Vagina (tissue), 2 donors: ENCODE data around the gene MAST4. TPM values are rescaled to one million over a fixed set of nuclear protein-coding genes. Genes with fewer than 3 reads are reported as not detected.

Experiments
- DNase-seq, 2 donors: peaks; one replicate each; pipeline ENCODE4 v3.0.0-alpha.2; 2017; ENCODE audit errors: extremely low spot score in 2 of 2
- H3K27ac ChIP-seq: fragments of 200-600 bp; sonication (generic); one replicate; pipeline ENCODE4 v1.5.1; 2019
- H3K27me3 ChIP-seq: fragments of 200-600 bp; sonication (generic); one replicate; pipeline ENCODE4 v1.5.1; 2019
- H3K36me3 ChIP-seq, 2 donors: fragments of 200-600 bp; sonication (generic); one replicate each; pipeline ENCODE4 v1.5.1; 2017 to 2019
- H3K4me1 ChIP-seq: fragments of 200-600 bp; sonication (generic); one replicate; pipeline ENCODE4 v1.5.1; 2019
- H3K4me3 ChIP-seq, 2 donors: fragments of 200-600 bp; sonication (generic); 1 replicate in 1 of 2; 2 replicates in 1 of 2; pipeline ENCODE4 v1.5.1; 2016 to 2019
- H3K9me3 ChIP-seq: fragments of 200-600 bp; sonication (generic); one replicate; pipeline ENCODE4 v1.5.1; 2019
- POLR2A ChIP-seq, 2 donors: fragments of 450-650 bp; IDR thresholded peaks; one replicate each; pipeline ENCODE4 v1.6.1; 2017; ENCODE audit warnings: antibody characterized with exemption in 2 of 2, mild to moderate bottlenecking in 2 of 2, moderate library complexity in 2 of 2
- POLR2AphosphoS5 ChIP-seq, 2 donors: sonication (generic); formaldehyde crosslinking; IDR thresholded peaks; one replicate each; pipeline ENCODE4 v1.9.0; 2017; ENCODE audit warnings: antibody characterized with exemption in 2 of 2, mild to moderate bottlenecking in 2 of 2, low read depth in 1 of 2; ENCODE audit not compliant: insufficient read depth in 1 of 2
- intact Hi-C: fragments of 100-400 bp; cut with DNase I; formaldehyde crosslinking; loops from one replicate; pipeline ENCODE4 v1.15.1; 2023
- total RNA-seq: library from RNA; depleted of rRNA; stranded (reverse); fragments of >200 nt; gene quantifications from one replicate; pipeline ENCODE4 v1.2.3, GENCODE V29; 2016
- TF ChIP-seq, protein P1 (sequence below), 3 experiments: fragments of 450-650 bp in 2 of 3; fragments of 200-600 bp in 1 of 3; sonication (generic) in 1 of 3; IDR thresholded peaks; one replicate each; pipeline ENCODE4 v1.5.1; 2017 to 2019; ENCODE audit warnings: antibody characterized with exemption in 3 of 3, mild to moderate bottlenecking in 2 of 3, moderate library complexity in 2 of 3

MAST4 gene
- total RNA-seq, 1 donor from 2014 or later, result 85.9 TPM

DNA sequence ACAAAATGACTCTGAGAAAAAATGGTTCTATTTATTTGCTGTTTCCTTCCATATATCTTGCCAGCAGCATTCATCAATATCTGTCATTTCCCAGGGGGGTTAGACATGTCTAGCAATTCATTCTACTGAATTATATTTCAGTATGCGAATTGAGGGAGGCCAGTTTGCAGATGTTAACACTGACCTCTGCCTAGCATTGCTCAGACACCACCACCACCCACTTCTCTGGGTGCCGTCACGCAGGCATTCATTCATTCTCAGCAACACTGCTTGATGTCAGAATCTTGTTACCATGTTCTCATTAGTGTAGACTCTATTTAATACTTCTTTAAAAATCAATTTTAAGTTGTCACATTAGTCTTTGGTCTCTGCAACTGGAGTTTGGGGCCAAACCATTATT lies 181.7 kb downstream of the MAST4 start:
- Histone ChIP-seq H3K27ac (no peak overlapping the region), H3K4me1 (no peaks in the 10 kb centered on the region), H3K4me3 (no peak overlapping the region), H3K36me3 (no peaks in the 10 kb centered on the region), H3K27me3 (no peaks in the 10 kb centered on the region), H3K9me3 (no peaks in the 10 kb centered on the region)
- DNase-seq, result no peak
- TF ChIP-seq POLR2AphosphoS5 (IDR thresholded peaks at IDR 0.05; ENCODE audit: insufficient read depth in 1 of 2, low read depth in 1 of 2) (no peak), POLR2A (IDR thresholded peaks at IDR 0.05) (no peak)
- TF ChIP-seq, protein P1, sequence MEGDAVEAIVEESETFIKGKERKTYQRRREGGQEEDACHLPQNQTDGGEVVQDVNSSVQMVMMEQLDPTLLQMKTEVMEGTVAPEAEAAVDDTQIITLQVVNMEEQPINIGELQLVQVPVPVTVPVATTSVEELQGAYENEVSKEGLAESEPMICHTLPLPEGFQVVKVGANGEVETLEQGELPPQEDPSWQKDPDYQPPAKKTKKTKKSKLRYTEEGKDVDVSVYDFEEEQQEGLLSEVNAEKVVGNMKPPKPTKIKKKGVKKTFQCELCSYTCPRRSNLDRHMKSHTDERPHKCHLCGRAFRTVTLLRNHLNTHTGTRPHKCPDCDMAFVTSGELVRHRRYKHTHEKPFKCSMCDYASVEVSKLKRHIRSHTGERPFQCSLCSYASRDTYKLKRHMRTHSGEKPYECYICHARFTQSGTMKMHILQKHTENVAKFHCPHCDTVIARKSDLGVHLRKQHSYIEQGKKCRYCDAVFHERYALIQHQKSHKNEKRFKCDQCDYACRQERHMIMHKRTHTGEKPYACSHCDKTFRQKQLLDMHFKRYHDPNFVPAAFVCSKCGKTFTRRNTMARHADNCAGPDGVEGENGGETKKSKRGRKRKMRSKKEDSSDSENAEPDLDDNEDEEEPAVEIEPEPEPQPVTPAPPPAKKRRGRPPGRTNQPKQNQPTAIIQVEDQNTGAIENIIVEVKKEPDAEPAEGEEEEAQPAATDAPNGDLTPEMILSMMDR (IDR thresholded peaks at IDR 0.05), result no peak
- intact Hi-C loops, result no loop called here

DNA sequence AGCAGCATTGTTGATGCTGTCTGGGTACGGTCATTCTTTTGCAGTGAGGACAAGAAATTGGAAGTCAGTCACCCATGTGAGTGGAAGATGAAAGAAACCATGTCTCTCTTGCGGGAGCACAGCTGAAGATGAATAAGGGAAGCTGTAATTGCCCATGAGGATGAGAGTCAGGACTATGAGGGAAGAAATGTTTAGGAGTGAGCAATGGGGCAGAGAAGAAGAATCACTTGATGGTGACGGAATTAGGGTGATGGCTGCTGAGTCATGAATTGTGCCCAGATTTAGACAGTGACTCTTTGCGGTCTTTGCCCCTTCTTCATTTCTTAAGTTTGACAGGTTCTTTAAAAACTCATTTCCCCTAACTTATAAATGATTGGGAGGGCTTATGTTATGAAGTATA lies 183.3 kb downstream of the MAST4 start:
- no peaks in the 10 kb centered on the region for H3K36me3 ChIP-seq
- no peak for DNase-seq
- no peaks in the 10 kb centered on the region for H3K27me3 ChIP-seq
- H3K4me3 ChIP-seq, result no peak overlapping the region
- H3K27ac ChIP-seq, result no peak overlapping the region
- intact Hi-C loops, result no loop called here
- no peaks in the 10 kb centered on the region for H3K4me1 ChIP-seq
- no peaks in the 10 kb centered on the region for H3K9me3 ChIP-seq
- TF ChIP-seq POLR2A (IDR thresholded peaks at IDR 0.05), result no peak
- TF ChIP-seq, protein P1 (IDR thresholded peaks at IDR 0.05), result no peak
- no peak for TF ChIP-seq POLR2AphosphoS5 (IDR thresholded peaks at IDR 0.05; ENCODE audit: insufficient read depth in 1 of 2, low read depth in 1 of 2)

DNA sequence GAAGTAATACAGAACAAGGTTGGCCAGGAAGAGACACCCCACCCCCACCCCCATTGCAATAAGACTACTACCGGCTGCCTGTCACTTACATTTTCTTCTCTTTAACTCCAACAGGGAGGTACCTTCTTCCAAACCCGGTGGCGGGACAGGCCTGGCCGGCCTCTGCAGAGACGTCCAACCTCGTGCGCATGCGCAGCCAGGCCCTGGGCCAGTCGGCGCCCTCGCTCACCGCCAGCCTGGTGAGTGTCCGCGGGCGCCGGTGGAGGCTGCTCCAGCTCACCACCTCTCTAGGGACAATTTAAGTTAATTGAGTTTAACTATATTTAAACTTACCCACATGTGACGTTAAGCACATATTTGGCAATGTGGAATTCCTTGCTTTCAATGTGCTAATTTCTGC lies 192.4 kb downstream of the MAST4 start:
- H3K4me1 ChIP-seq, result no peaks in the 10 kb centered on the region
- intact Hi-C loops, result no loop called here
- TF ChIP-seq, protein P1 (IDR thresholded peaks at IDR 0.05), result no peak
- TF ChIP-seq POLR2AphosphoS5 (IDR thresholded peaks at IDR 0.05; ENCODE audit: insufficient read depth in 1 of 2, low read depth in 1 of 2) (no peak), POLR2A (IDR thresholded peaks at IDR 0.05) (no peak)
- H3K4me3 ChIP-seq, result no peak overlapping the region
- no peaks in the 10 kb centered on the region for H3K27me3 ChIP-seq
- H3K27ac ChIP-seq, result no peak overlapping the region
- H3K9me3 ChIP-seq, result no peaks in the 10 kb centered on the region
- DNase-seq, result no peak
- H3K36me3 ChIP-seq, result no peaks in the 10 kb centered on the region

DNA sequence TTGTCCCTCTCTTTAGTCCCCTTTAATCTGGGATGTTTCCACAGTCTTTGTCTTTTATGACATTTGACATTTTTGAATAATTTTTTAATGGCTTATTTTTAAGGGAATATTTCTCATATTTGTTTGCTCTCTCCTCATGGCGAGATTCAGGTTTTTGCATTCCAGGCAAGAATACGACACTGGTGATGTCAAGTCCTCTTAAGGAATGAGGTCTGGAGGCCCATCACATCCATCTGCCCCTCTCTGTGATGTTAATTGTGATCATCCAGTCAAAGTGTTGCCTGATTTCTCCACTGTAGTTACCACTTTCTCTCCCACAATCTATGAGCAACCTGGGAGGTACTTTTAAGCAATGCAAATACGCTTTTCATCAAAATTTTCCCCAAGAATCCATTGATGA lies 193.2 kb downstream of the MAST4 start:
- no peak overlapping the region for H3K27ac ChIP-seq
- intact Hi-C loops, result no loop called here
- H3K36me3 ChIP-seq, result no peaks in the 10 kb centered on the region

DNA sequence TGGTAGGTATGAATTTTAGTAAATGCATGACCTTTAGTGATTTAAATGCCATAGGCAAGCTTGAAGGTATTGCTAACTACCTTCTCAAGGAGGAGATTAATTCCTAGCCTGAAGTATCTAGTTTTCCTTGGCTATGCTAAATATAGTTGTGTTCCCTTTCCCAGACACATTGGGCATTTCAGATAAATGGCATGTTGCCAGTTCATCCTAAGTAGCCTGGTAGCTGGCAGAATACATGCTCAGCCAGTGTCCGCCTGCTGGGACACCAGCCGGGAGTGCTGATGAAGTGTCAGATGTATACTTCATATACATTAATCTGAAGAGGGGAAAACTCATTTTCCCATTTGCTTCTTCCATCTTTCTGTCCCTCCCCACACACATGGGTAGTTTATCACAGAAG lies 196.9 kb downstream of the MAST4 start:
- intact Hi-C loops, result no loop called here
- Histone ChIP-seq H3K27ac (no peak overlapping the region), H3K9me3 (no peaks in the 10 kb centered on the region), H3K27me3 (no peaks in the 10 kb centered on the region), H3K4me3 (no peak overlapping the region), H3K36me3 (no peaks in the 10 kb centered on the region), H3K4me1 (no peaks in the 10 kb centered on the region)
- TF ChIP-seq POLR2A (IDR thresholded peaks at IDR 0.05), result no peak
- TF ChIP-seq, protein P1 (IDR thresholded peaks at IDR 0.05), result no peak
- TF ChIP-seq POLR2AphosphoS5 (IDR thresholded peaks at IDR 0.05; ENCODE audit: insufficient read depth in 1 of 2, low read depth in 1 of 2), result no peak
- DNase-seq, result no peak

More for the DNA sequence above, 193.2 kb downstream of the MAST4 start:
- TF ChIP-seq, protein P1 (IDR thresholded peaks at IDR 0.05), result no peak
- TF ChIP-seq POLR2AphosphoS5 (IDR thresholded peaks at IDR 0.05; ENCODE audit: insufficient read depth in 1 of 2, low read depth in 1 of 2) (no peak), POLR2A (IDR thresholded peaks at IDR 0.05) (no peak)
- Histone ChIP-seq H3K27me3 (no peaks in the 10 kb centered on the region), H3K4me3 (no peak overlapping the region), H3K9me3 (no peaks in the 10 kb centered on the region), H3K4me1 (no peaks in the 10 kb centered on the region)
- DNase-seq, result no peak
